GM12878 (cell line): Measurements from ENCODE around the gene NDOR1. TPM values are rescaled to one million over a fixed set of nuclear protein-coding genes. Genes with fewer than 3 reads are reported as not detected.

Source experiments
- BACH1 ChIP-seq: fragments of 450-650 bp; IDR thresholded peaks from 2 replicates; pipeline ENCODE4 v1.6.1; 2017; ENCODE audit warnings: mild to moderate bottlenecking, borderline replicate concordance
- CBX5 ChIP-seq: sonication (generic); IDR thresholded peaks from 2 replicates; pipeline ENCODE4 v1.6.1; 2016; ENCODE audit warnings: low read depth, moderate library complexity, mild to moderate bottlenecking, inconsistent platforms
- EP300 ChIP-seq, 2 experiments: fragments of 150-350 bp in 1 of 2; IDR thresholded peaks; 2 replicates each; pipeline ENCODE4 v1.6.1; 2011 to 2012; ENCODE audit warnings: low read depth in 2 of 2, low read length in 2 of 2, borderline replicate concordance in 1 of 2, improper control_type of control experiment in 1 of 2, inconsistent platforms in 1 of 2; ENCODE audit not compliant: control insufficient read depth in 1 of 2
- FOS ChIP-seq: IDR thresholded peaks from 3 replicates; pipeline ENCODE4 v1.6.1; 2011; ENCODE audit warnings: borderline replicate concordance; ENCODE audit not compliant: insufficient read length; ENCODE audit errors: extremely low read depth
- FOXK2 ChIP-seq: fragments of 450-650 bp; IDR thresholded peaks from 2 replicates; pipeline ENCODE4 v1.6.1; 2017; ENCODE audit warnings: mild to moderate bottlenecking, moderate library complexity
- GABPA ChIP-seq: IDR thresholded peaks from 2 replicates; pipeline ENCODE4 v1.6.1; 2014; ENCODE audit warnings: antibody characterized with exemption, low read depth, mild to moderate bottlenecking, inconsistent platforms
- HDGF ChIP-seq: fragments of 450-650 bp; IDR thresholded peaks from 2 replicates; pipeline ENCODE4 v1.6.1; 2016; ENCODE audit warnings: antibody characterized with exemption
- MXI1 ChIP-seq: fragments of 150-350 bp; IDR thresholded peaks from 2 replicates; pipeline ENCODE4 v1.6.1; 2011; ENCODE audit warnings: low read depth, mild to moderate bottlenecking, inconsistent platforms, low read length, improper control_type of control experiment
- NFXL1 ChIP-seq: fragments of 450-650 bp; IDR thresholded peaks from 2 replicates; pipeline ENCODE4 v1.6.1; 2017; ENCODE audit warnings: antibody characterized with exemption, mild to moderate bottlenecking, borderline replicate concordance
- PAX5 ChIP-seq: IDR thresholded peaks from 2 replicates; pipeline ENCODE4 v1.6.1; 2011; ENCODE audit warnings: low read depth, low read length, borderline replicate concordance
- POLR2AphosphoS2 ChIP-seq: IDR thresholded peaks from 2 replicates; pipeline ENCODE4 v1.6.1; 2011; ENCODE audit warnings: low read depth, mild to moderate bottlenecking, low read length, improper control_type of control experiment, moderate library complexity
- RELB ChIP-seq: fragments of 450-650 bp; IDR thresholded peaks from 2 replicates; pipeline ENCODE4 v1.6.1; 2017; ENCODE audit warnings: low read depth, mild to moderate bottlenecking, moderate library complexity
- RUNX3 ChIP-seq: IDR thresholded peaks from 2 replicates; pipeline ENCODE4 v1.6.1; 2012; ENCODE audit warnings: low read length, inconsistent platforms
- SIX5 ChIP-seq: IDR thresholded peaks from 2 replicates; pipeline ENCODE4 v1.6.1; 2011; ENCODE audit warnings: mild to moderate bottlenecking, low read depth, low read length, moderate library complexity; ENCODE audit not compliant: severe bottlenecking
- SMAD1 ChIP-seq: fragments of 450-650 bp; IDR thresholded peaks from 2 replicates; pipeline ENCODE4 v1.6.1; 2018; ENCODE audit warnings: mild to moderate bottlenecking, low read depth; ENCODE audit not compliant: partially characterized antibody
- SMARCA5 ChIP-seq: fragments of 450-650 bp; IDR thresholded peaks from 2 replicates; pipeline ENCODE4 v1.6.1; 2017; ENCODE audit warnings: mild to moderate bottlenecking
- SRF ChIP-seq, 2 experiments: IDR thresholded peaks; 2 replicates each; pipeline ENCODE4 v1.6.1; 2011; ENCODE audit warnings: low read depth in 2 of 2, low read length in 2 of 2, mild to moderate bottlenecking in 1 of 2, moderate library complexity in 1 of 2
- SUPT20H ChIP-seq: IDR thresholded peaks from 2 replicates; pipeline ENCODE4 v1.6.1; 2011; ENCODE audit warnings: low read depth, mild to moderate bottlenecking, low read length, moderate library complexity, borderline replicate concordance; ENCODE audit not compliant: control insufficient read depth
- TAF1 ChIP-seq: IDR thresholded peaks from 2 replicates; pipeline ENCODE4 v1.6.1; 2011; ENCODE audit warnings: mild to moderate bottlenecking, low read depth, low read length, borderline replicate concordance
- TCF7 ChIP-seq: IDR thresholded peaks from 2 replicates; pipeline ENCODE4 v1.6.1; 2014; ENCODE audit warnings: antibody characterized with exemption, borderline replicate concordance
- ZNF207 ChIP-seq: fragments of 450-650 bp; IDR thresholded peaks from 2 replicates; pipeline ENCODE4 v1.6.1; 2014; ENCODE audit warnings: antibody characterized with exemption, mild to moderate bottlenecking, borderline replicate concordance
- ZNF24 ChIP-seq: fragments of 450-650 bp; IDR thresholded peaks from 2 replicates; pipeline ENCODE4 v1.6.1; 2017; ENCODE audit warnings: antibody characterized with exemption, mild to moderate bottlenecking
- ZNF622 ChIP-seq: fragments of 450-650 bp; IDR thresholded peaks from 2 replicates; pipeline ENCODE4 v1.6.1; 2017; ENCODE audit warnings: mild to moderate bottlenecking, inconsistent platforms
- polyA plus RNA-seq, 11 experiments: library from polyadenylated mRNA; depleted of rRNA in 4 of 11; unstranded in 6 of 11; stranded (reverse) in 5 of 11; fragments of >200 nt; fragmentation: Nextera tagmentation in 4 of 11; fragmentation: Illumina TruSeq in 1 of 11; extraction: Ambion mirVana in 4 of 11; extraction: Trizol in 1 of 11; gene quantifications; 1 replicate in 1 of 11; 2 replicates in 10 of 11; pipeline versions ENCODE4 v1.2.1 to v1.2.3, GENCODE V29; 2011 to 2016; ENCODE audit warnings: inconsistent platforms in 2 of 11, missing spikeins in 2 of 11, low read depth in 1 of 11
- total RNA-seq, 4 experiments: library from RNA; depleted of rRNA in 3 of 4; stranded (reverse); fragments of >200 nt in 3 of 4; fragmentation: Illumina TruSeq in 1 of 4; extraction: Trizol in 1 of 4; gene quantifications; 2 replicates each; pipeline versions ENCODE4 v1.2.1 to v1.2.3, GENCODE V29; 2013 to 2021
- TF ChIP-seq, protein P1 (sequence below): fragments of 450-650 bp; IDR thresholded peaks from 2 replicates; pipeline ENCODE4 v1.6.1; 2016; ENCODE audit warnings: mild to moderate bottlenecking
- TF ChIP-seq, protein P2 (sequence below): IDR thresholded peaks from 2 replicates; pipeline ENCODE4 v1.6.1; 2011; ENCODE audit warnings: low read depth, mild to moderate bottlenecking, low read length, moderate library complexity, borderline replicate concordance; ENCODE audit errors: extremely low read depth
- TF ChIP-seq, protein P3 (sequence below): fragments of 450-650 bp; IDR thresholded peaks from 2 replicates; pipeline ENCODE4 v1.6.1; 2014; ENCODE audit warnings: mild to moderate bottlenecking

The NDOR1 gene
- total and polyA plus RNA-seq, 10 of the 15 experiments (the other 5 are each of a cell fraction or from before 2014, with no cell fraction given) = 0.04 to 32.9 (median 11.1) TPM

- no peak for TF ChIP-seq FOXK2
- peak; percentile 95 for TF ChIP-seq ZNF207
- peak; percentile 93; the same call in 1 of the 2 replicates for TF ChIP-seq SMARCA5
- no peak for TF ChIP-seq HDGF
- TF ChIP-seq SMAD1 = peak; percentile 49
- no peak for TF ChIP-seq NFXL1
- TF ChIP-seq SIX5 = no peak
- TF ChIP-seq, protein P1, sequence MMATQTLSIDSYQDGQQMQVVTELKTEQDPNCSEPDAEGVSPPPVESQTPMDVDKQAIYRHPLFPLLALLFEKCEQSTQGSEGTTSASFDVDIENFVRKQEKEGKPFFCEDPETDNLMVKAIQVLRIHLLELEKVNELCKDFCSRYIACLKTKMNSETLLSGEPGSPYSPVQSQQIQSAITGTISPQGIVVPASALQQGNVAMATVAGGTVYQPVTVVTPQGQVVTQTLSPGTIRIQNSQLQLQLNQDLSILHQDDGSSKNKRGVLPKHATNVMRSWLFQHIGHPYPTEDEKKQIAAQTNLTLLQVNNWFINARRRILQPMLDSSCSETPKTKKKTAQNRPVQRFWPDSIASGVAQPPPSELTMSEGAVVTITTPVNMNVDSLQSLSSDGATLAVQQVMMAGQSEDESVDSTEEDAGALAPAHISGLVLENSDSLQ = no peak
- no peak; the same call in 1 of the 2 replicates for TF ChIP-seq TAF1
- TF ChIP-seq TCF7 = no peak
- peak; percentile 98 for TF ChIP-seq BACH1
- no peak for TF ChIP-seq ZNF24
- no peak for TF ChIP-seq RUNX3
- peak; percentile 53; the same call in 1 of the 2 replicates for TF ChIP-seq MXI1
- no peak for TF ChIP-seq EP300 (IDR thresholded peaks at IDR 0.05; ENCODE audit: borderline replicate concordance in 1 of 2, control insufficient read depth in 1 of 2, low read depth in 2 of 2, low read length in 2 of 2)
- TF ChIP-seq SUPT20H = no peak
- TF ChIP-seq GABPA = no peak
- TF ChIP-seq POLR2AphosphoS2 = no peak
- TF ChIP-seq, protein P2, sequence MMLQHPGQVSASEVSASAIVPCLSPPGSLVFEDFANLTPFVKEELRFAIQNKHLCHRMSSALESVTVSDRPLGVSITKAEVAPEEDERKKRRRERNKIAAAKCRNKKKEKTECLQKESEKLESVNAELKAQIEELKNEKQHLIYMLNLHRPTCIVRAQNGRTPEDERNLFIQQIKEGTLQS = 0 out of 2 replicates have a peak, but pooled peaks have one; percentile 38
- no peak for TF ChIP-seq FOS
- no peak for TF ChIP-seq RELB
- TF ChIP-seq ZNF622 = no peak
- no peak for TF ChIP-seq CBX5
- TF ChIP-seq, protein P3, sequence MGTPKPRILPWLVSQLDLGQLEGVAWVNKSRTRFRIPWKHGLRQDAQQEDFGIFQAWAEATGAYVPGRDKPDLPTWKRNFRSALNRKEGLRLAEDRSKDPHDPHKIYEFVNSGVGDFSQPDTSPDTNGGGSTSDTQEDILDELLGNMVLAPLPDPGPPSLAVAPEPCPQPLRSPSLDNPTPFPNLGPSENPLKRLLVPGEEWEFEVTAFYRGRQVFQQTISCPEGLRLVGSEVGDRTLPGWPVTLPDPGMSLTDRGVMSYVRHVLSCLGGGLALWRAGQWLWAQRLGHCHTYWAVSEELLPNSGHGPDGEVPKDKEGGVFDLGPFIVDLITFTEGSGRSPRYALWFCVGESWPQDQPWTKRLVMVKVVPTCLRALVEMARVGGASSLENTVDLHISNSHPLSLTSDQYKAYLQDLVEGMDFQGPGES = no peak
- TF ChIP-seq SRF (IDR thresholded peaks at IDR 0.05; ENCODE audit: low read depth in 2 of 2, low read length in 2 of 2) = 0 out of 4 replicates have a peak, but pooled peaks of 1 of the 2 experiments have one; percentile 8
- no peak for TF ChIP-seq PAX5
Observed at GRCh38 chr9:137240318-137240840, 34.9 kb downstream of the NDOR1 start (continued).
